ENCODE results near the gene WDR36. TPM values are rescaled to one million over a fixed set of nuclear protein-coding genes. Genes with fewer than 3 reads are reported as not detected.

Gene WDR36
- total and polyA plus RNA-seq, 2 of the 8 experiments (the other 6 are each of a cell fraction or from before 2014, with no cell fraction given), result 9.3 to 41.8 TPM

DNA sequence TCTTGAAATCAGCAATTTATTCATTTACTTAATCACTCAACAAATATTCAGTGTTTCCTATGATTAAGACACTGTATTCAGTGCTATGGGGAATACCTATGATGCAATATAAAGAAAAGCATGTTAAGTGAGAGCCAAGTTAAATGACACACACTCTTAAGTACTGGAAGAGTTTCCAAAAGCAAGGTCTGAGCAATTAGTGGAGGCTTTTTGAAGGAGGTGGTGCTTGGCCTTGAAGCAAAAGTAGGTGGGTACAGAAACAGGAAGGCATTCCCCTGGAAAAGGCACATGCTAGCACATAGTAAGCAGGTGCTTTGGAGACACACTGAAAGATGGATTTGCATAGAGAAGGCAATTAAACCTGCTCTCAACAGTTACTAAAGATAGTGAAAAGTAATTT lies 16.6 kb upstream of the WDR36 start:
- no peak overlapping the region for H4K8ac ChIP-seq (ENCODE audit: extremely low read depth, insufficient read depth, low read length)
- no peak overlapping the region for H3K23ac ChIP-seq (ENCODE audit: insufficient read length)
- no peak overlapping the region for H3K56ac ChIP-seq (replicated peaks; ENCODE audit: insufficient read length, low read depth, low read length)
- no peak overlapping the region for H2BK20ac ChIP-seq (ENCODE audit: low read length)
- H2BK15ac ChIP-seq (ENCODE audit: low read length), result no peak overlapping the region
- FAIRE-seq (no peak), DNase-seq (ENCODE audit: low read depth in 1 of 2, low spot score in 2 of 2) (no peak)
- no peak overlapping the region for H2AFZ ChIP-seq (ENCODE audit: low read length)
- no peak overlapping the region for H3K4me3 ChIP-seq (ENCODE audit: extremely low read depth in 1 of 4, insufficient read depth in 2 of 4, low read depth in 3 of 4, low read length in 4 of 4)
- H2BK12ac ChIP-seq (ENCODE audit: low read depth, low read length), result no peak overlapping the region
- no peaks in the 10 kb centered on the region for H3K79me2 ChIP-seq (ENCODE audit: control insufficient read depth in 1 of 2, insufficient read depth in 2 of 2, low read length in 2 of 2)
- no peak overlapping the region for H3K18ac ChIP-seq (ENCODE audit: extremely low read depth, low read length)
- ChIA-PET POLR2A (ENCODE audit: partially characterized antibody) (no interaction called here), CTCF (ENCODE audit: partially characterized antibody) (no interaction called here)
- H3K23me2 ChIP-seq (ENCODE audit: low read depth, low read length), result peaks cover 10% of the 10 kb centered on the region
- H3K9me3 ChIP-seq (ENCODE audit: insufficient read depth in 2 of 2, low read depth in 1 of 2, low read length in 1 of 2), result no peaks in the 10 kb centered on the region
- H4K91ac ChIP-seq (replicated peaks; ENCODE audit: insufficient read length, low read length), result no peak overlapping the region
- no peaks in the 10 kb centered on the region for H3K36me3 ChIP-seq (ENCODE audit: control insufficient read depth in 2 of 4, insufficient read depth in 4 of 4, low read length in 3 of 4)
- H3K79me1 ChIP-seq (ENCODE audit: low read depth, low read length), result no peaks in the 10 kb centered on the region
- H3K27me3 ChIP-seq (replicated peaks in 1 of 4; ENCODE audit: control insufficient read depth in 3 of 4, extremely low read depth in 1 of 4, insufficient read depth in 3 of 4, low read length in 3 of 4), result peaks cover 21 to 40% (median 31%) of the 10 kb centered on the region in 4 experiments
- no peak overlapping the region for H2AK5ac ChIP-seq (ENCODE audit: low read depth, low read length)
- H3K4me1 ChIP-seq (replicated peaks in 1 of 4; ENCODE audit: control insufficient read depth in 3 of 4, insufficient read depth in 4 of 4, low read length in 3 of 4), result no peaks in the 10 kb centered on the region; a peak in 3 of 7 replicates
- H4K5ac ChIP-seq (ENCODE audit: insufficient read length, low read depth, low read length), result no peak overlapping the region
- no peak overlapping the region for H3K4ac ChIP-seq (replicated peaks; ENCODE audit: insufficient read length, low read depth, low read length)
- H3K14ac ChIP-seq (ENCODE audit: insufficient read length), result no peak overlapping the region
- no peak overlapping the region for H2BK120ac ChIP-seq (replicated peaks; ENCODE audit: low read depth, low read length)
- no peaks in the 10 kb centered on the region for H4K20me1 ChIP-seq (replicated peaks in 1 of 2; ENCODE audit: control insufficient read depth in 1 of 2, insufficient read depth in 2 of 2, low read length in 2 of 2)
- H3K4me2 ChIP-seq (ENCODE audit: insufficient read depth in 1 of 2, low read depth in 2 of 2, low read length in 2 of 2), result no peak overlapping the region
- no peak overlapping the region for H2BK5ac ChIP-seq (ENCODE audit: low read depth, low read length)
- no peak overlapping the region for H3K27ac ChIP-seq (ENCODE audit: low read depth, low read length)
- no peak overlapping the region for H3K9ac ChIP-seq (replicated peaks in 1 of 4; ENCODE audit: extremely low read depth in 1 of 4, low read depth in 3 of 4, low read length in 3 of 4)
- TF ChIP-seq NANOG (IDR thresholded peaks at IDR 0.05; ENCODE audit: insufficient read depth, low read depth, low read length, poor library complexity, severe bottlenecking) (no peak), PHF8 (conservative IDR thresholded peaks at IDR 0.05; ENCODE audit: low read depth, low read length) (no peak), TAF1 (IDR thresholded peaks at IDR 0.05; ENCODE audit: low read depth, low read length) (no peak), MAFK (IDR thresholded peaks at IDR 0.05; ENCODE audit: low read depth, low read length) (no peak), SIX5 (IDR thresholded peaks at IDR 0.05; ENCODE audit: low read depth, low read length) (no peak)
- TF ChIP-seq, protein P1, sequence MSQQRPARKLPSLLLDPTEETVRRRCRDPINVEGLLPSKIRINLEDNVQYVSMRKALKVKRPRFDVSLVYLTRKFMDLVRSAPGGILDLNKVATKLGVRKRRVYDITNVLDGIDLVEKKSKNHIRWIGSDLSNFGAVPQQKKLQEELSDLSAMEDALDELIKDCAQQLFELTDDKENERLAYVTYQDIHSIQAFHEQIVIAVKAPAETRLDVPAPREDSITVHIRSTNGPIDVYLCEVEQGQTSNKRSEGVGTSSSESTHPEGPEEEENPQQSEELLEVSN (IDR thresholded peaks at IDR 0.05), result no peak
